A673 (cell line): ENCODE measurements around the gene UNG.

Experiments
- CTCF ChIP-seq: fragments of 300-800, 200-600 bp; sonication (generic); conservative IDR thresholded peaks from 2 replicates; pipeline ENCODE4 v1.5.1; 2017; ENCODE audit warnings: low read depth, mild to moderate bottlenecking, antibody characterized with exemption, low read length, moderate library complexity, mixed read lengths
- EZH2 ChIP-seq: fragments of 200-600 bp; sonication (generic); IDR thresholded peaks from 2 replicates; pipeline ENCODE4 v1.6.1; 2017; ENCODE audit warnings: borderline replicate concordance, low read depth, mild to moderate bottlenecking, mixed read lengths, antibody characterized with exemption, low read length; ENCODE audit not compliant: poor library complexity, severe bottlenecking

- no peak for TF ChIP-seq CTCF
- no peak for TF ChIP-seq EZH2
Measured at GRCh38 chr12:109087250-109087649, 10.1 kb upstream of the UNG start.
